Cardiac septum (tissue), 1 donor: ENCODE measurements around the gene AP3D1. TPM values are rescaled to one million over a fixed set of nuclear protein-coding genes. Genes with fewer than 3 reads are reported as not detected.
"Not testable (repeated sequence)": the region's sequence is repeated elsewhere in the genome, so short reads cannot be mapped to it uniquely, and the experiment has no call there.

Experiments
- DNase-seq: peaks from one replicate; pipeline ENCODE4 v3.0.0-alpha.2; 2020; ENCODE audit warnings: low spot score
- intact Hi-C: fragments of 100-400 bp; cut with DNase I; formaldehyde crosslinking; loops from one replicate; pipeline ENCODE4 v1.14.0; 2022
- total RNA-seq: library from RNA; stranded (reverse); fragmentation: NEBNext Ultra II Directional; extraction: Animal tissue kit (Norgen Biotek cat#: 25700); gene quantifications from one replicate; pipeline ENCODE4 v1.2.1, GENCODE V29; 2021
- donor health status: DM: no; HTN: no; CAD: no.

The AP3D1 gene
- total RNA-seq, 1 donor from 2014 or later: 89.0 TPM

DNA sequence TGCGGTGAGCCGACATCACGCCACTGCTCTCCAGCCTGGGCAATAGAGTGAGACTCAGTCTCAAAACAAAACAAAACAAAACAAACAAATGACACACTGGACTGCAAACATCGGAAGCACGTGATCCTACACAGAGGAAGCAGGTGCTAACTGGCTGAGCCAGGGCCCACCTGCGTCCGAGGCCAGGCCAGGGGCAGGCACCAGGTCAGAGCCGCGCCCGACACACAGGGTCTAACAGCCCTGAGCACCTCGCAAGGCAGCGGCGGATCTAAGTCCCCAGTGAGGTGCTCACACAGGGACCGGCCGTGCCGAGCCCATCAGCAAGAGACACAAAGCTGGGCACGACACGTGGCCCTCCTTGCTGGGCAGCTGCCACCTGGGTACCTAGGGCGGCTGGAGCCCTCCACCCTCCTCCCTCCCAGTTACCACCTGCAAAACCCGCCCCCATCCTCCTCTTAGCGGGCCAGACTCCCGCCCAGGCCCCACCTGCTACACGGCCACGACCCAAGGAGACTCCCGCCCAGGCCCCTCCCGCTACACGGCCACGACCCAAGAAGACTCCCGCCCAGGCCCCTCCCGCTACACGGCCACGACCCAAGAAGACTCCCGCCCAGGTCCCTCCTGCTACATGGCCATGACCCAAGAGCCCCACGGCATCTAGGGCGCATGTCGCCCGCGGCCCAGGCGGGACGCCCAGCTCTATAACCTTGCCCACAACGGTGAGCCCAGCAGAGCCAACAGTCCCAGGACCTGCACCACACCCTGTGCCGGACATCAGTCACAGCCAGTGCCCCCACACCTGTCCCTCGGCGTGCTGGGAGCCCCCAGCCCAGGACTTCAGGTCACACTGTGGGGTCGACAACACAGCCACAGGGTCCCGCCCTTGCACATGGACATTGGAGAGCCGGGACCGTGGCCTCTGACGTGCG lies 15.6 kb downstream of the AP3D1 start:
- no peak for DNase-seq
- intact Hi-C loops: no loop called here

GRCh38 chr19:2132731-2133490 lies 18.5 kb downstream of the AP3D1 start:
- intact Hi-C loops: no loop called here
- DNase-seq: no peak

GRCh38 chr19:2132191-2132590 lies 19.2 kb downstream of the AP3D1 start:
- intact Hi-C loops: no loop called here
- DNase-seq: no peak

- DNase-seq, intact Hi-C loops: not testable (repeated sequence)
These were observed 20.1 kb downstream of the AP3D1 start for GRCh38 chr19:2131012-2131975.

DNA sequence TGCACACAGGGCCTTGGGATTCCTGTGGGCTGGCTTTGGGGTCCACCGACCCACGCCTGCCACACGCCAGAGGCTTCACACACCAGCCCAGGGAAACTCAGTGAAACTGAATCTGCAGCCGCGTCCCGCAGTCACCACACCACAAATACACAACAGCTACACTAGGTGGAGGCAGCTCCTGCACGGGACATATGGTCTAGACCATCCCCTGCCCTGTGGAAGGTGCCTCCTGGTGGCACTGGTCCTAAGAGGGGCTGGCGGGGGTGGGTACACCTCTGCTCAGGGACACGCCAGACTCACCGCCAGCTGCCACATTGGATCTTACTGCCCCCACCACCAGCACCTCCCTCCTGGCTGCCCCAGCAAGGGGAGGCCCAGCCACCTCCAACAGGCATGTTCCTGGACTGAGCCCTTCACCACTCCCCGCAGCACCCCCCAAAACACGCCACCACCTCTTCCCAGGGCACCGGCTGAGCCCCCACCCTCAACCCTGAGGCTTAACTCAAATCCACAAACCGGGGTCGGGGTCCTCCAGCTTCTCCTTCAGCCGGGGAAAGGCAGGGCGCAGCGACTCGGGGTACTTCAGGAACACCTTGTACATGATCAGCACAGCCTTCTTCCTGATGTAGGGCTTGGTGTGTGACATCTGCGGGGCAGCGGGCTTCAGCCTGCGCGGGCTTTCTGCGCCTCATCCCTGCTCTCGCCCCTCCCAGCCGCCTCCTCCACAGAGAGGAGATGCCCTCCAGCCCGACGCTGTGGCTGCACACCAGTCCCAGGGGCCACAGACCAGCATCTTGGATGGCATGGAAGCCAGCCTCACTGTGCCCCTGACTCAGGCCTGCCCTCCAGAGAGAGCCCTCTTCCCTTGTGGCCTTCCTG lies 21.2 kb downstream of the AP3D1 start:
- DNase-seq: no peak
- intact Hi-C loops: no loop called here

GRCh38 chr19:2129486-2129885 lies 21.9 kb downstream of the AP3D1 start:
- DNase-seq: no peak
- intact Hi-C loops: no loop called here

DNA sequence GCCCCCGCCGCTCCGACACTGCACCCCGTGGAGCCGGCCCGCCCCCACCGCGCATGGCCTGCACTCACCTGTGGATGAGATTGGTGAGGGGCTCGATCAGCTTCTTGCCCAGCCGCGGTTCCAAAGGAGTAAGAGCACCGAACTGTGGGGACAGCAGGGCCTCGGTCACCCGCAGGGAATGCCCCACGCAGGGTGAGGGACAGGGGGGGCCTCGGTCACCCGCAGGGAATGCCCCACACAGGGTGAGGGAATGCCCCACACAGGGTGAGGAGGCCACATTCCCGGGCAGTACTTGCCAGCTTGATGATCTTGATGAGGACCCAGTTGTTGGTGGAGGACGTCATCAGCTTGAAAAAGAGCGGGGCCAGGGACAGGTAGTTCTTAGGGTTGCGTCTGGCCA lies 22.3 kb downstream of the AP3D1 start:
- intact Hi-C loops: no loop called here

GRCh38 chr19:2128252-2128651 lies 23.1 kb downstream of the AP3D1 start:
- DNase-seq, intact Hi-C loops: not testable (repeated sequence)

More for the DNA sequence above, 22.3 kb downstream of the AP3D1 start:
- no peak for DNase-seq

- intact Hi-C loops: no loop called here
- DNase-seq: peak; percentile 87
These were observed 23.6 kb downstream of the AP3D1 start for GRCh38 chr19:2127758-2128157.

- no peak for DNase-seq
- intact Hi-C loops: no loop called here
These were observed 24.4 kb downstream of the AP3D1 start for GRCh38 chr19:2126879-2127518.

GRCh38 chr19:2123682-2124387 lies 27.5 kb downstream of the AP3D1 start:
- intact Hi-C loops: no loop called here
- no peak for DNase-seq

DNA sequence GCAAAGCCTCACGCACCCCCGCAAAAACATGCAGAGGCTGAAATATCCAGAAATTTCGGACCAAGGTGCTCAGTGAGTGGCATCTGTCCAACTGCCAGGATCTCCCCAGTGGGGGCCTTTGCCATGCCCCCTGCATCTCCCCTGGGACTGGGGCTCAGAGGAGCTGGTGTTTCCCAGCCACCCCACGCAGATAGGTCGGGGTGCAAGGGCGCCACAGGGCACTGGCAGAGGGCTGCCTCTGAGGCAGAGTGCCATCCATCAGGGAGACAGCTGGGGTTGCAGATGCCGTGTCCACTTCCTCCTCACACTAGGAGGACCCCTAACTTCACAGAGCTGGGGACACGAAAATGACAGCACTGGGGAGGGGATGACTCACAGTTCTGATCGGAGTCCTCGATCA lies 28.4 kb downstream of the AP3D1 start:
- intact Hi-C loops: no loop called here
- DNase-seq: no peak

GRCh38 chr19:2122251-2122650 lies 29.1 kb downstream of the AP3D1 start:
- DNase-seq: no peak
- intact Hi-C loops: no loop called here

- intact Hi-C loops: no loop called here
These were observed 29.8 kb downstream of the AP3D1 start for GRCh38 chr19:2121416-2122051.

GRCh38 chr19:2120821-2121220 lies 30.5 kb downstream of the AP3D1 start:
- intact Hi-C loops: no loop called here
- no peak for DNase-seq

More at GRCh38 chr19:2121416-2122051, 29.8 kb downstream of the AP3D1 start:
- DNase-seq: no peak

- intact Hi-C loops: no loop called here
- DNase-seq: no peak
These were observed 31.2 kb downstream of the AP3D1 start for GRCh38 chr19:2119921-2120785.
